GM12801 (cell line): ENCODE results near the gene ATXN1.

Source experiments
- TF ChIP-seq, protein P1 (sequence below): IDR thresholded peaks from one replicate; pipeline ENCODE4 v1.5.1; 2011; ENCODE audit warnings: control low read depth; ENCODE audit not compliant: insufficient read length; ENCODE audit errors: extremely low read depth

The ATXN1 gene

DNA sequence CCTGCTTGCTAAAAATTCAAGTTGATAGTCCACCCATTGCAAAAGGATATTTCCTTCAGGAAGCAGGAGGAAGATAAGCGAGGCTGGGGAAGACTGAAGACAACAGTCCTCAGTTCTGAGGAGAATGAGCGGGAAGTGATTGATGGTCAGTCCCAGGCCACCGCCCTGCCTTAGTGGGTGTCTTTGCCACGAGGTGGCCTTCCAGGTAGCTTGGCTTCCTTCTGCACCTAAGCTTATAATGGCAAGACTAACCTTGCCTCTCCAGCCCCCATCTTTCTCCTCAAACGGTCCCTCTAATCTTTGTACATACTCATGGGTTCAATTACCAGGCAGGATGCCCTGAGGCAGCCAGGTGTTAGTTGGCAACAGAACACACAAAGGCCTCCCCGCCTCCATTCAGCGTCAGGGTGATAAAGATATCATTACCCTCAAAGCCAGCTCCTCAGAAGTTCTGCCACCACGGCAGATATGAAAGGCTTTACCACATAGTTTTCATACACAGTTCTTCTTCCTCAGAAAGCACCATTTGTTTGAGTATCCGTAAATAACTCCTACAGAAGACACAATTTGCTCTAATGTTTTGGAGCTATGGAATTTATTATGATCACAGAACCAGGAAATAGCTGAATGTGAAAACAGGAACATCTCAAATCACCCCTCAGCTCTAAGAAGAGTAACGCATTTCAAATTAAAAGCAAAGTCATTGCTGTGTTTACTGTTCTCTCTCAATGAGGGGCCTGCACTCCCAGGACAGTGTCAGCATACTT lies 249.4 kb downstream of the ATXN1 start:
- TF ChIP-seq, protein P1, sequence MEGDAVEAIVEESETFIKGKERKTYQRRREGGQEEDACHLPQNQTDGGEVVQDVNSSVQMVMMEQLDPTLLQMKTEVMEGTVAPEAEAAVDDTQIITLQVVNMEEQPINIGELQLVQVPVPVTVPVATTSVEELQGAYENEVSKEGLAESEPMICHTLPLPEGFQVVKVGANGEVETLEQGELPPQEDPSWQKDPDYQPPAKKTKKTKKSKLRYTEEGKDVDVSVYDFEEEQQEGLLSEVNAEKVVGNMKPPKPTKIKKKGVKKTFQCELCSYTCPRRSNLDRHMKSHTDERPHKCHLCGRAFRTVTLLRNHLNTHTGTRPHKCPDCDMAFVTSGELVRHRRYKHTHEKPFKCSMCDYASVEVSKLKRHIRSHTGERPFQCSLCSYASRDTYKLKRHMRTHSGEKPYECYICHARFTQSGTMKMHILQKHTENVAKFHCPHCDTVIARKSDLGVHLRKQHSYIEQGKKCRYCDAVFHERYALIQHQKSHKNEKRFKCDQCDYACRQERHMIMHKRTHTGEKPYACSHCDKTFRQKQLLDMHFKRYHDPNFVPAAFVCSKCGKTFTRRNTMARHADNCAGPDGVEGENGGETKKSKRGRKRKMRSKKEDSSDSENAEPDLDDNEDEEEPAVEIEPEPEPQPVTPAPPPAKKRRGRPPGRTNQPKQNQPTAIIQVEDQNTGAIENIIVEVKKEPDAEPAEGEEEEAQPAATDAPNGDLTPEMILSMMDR = no peak

DNA sequence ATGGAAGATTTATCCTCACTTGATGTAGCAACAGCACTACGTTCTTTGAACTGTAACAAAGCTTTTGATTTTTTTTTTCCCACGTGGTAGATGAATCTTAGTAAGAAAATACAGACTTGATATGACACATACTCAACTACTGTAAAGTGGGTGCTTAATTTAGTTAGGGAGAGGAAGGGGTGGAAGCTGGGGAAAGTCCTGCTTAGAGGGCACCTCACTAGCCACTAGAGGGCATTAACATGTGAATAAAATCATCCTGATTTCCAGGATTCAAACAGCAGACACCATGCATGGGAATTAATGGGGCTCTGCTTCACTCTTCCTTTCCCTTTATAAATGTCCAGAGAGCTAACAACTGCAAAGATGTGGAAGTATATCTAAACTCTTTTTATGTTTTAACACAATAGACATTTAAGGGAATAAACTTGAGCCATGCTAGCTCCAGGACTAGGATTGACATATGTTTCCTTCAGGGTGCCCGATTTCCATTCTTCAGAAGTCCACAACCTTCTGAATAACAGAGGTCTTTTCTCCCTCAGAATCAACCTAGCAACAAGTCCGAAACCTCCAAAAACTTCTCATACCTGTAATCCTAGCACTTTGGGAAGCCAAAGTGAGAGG lies 250.1 kb downstream of the ATXN1 start:
- TF ChIP-seq, protein P1 = no peak

DNA sequence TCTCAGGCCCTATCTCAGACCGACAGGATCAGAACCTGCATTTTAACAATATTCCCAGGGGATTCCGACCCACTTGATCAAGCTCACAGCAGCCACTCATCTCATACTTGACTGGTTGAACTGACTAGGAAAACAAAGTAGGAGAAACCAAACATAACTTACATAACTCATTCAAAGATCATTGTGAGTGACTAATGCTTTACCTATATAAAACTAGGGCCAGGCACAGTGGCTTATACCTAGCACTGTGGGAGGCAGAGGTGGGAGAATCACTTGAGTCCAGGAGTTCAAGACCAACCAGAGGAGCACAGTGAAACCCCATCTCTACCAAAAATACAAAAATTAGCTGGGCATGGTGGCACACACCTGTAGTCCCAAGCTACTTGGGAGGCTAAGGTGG lies 251.0 kb downstream of the ATXN1 start:
- TF ChIP-seq, protein P1 = no peak

DNA sequence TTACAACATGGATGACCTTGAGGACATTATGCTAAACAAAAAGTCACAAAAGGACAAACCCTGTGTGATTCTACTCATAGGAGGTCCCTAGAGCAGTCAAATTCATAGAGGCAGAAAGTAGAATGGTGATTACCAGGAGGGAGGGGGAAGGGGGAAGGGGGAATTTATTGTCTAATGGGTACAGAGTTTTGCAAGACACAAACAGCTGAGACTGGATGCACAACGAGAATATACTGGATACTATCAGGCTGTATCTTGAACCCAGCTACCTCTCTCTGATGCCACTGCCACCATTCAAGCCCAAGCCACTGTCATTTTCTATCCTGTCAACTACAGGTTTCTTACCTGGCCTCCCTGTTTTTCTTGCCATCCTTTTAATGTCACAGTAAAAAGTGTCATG lies 252.3 kb downstream of the ATXN1 start:
- TF ChIP-seq, protein P1 = no peak

DNA sequence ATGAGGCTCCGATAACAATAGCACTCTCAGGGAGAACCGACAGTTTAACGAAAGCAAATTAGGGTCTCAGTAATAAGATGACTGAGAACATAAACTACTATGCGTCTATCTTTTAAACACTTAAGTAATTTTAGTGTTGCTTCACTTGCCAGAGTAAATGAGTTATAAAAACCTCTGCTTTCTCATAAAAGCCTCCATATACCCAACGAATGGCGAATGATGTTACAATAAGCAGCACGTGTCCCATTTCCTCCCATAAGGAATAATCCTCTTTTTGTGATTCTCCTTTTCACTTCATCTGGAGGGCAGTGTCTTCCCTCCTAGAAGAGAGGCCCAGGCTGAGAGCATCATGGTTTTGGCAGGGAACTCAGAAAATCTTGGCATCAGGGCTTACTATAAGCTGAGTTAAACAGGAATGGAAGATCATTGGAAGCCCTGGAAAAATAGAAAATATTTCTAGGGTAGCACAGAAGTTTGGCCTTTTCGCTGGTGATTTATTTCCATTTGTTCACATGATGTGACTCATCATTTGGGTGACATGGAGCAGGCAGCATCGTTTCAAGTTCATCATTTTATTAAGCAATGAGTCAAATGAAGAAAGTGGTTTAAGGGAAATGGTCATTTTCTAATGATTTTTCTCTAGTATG lies 255.4 kb downstream of the ATXN1 start:
- TF ChIP-seq, protein P1 = no peak

DNA sequence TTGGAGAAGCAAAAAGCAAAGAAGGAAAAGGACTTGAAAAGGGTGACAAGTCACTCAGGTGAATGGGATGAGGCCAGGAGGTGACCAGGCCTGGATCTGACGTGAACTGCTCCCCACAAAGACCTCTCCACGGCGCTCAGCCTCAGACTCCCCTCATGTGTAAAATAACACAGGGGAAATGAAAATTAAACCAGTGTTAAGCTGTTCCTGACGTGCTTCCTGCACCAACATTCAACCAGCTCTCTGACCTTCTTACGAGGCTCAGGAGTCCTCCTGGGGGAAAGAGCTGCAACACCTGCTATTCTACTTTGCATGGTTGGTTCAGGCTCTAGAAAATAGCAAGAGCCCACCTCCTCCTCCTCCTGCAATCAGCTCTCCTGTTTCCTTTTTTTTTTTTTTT lies 256.7 kb downstream of the ATXN1 start:
- TF ChIP-seq, protein P1 = no peak

DNA sequence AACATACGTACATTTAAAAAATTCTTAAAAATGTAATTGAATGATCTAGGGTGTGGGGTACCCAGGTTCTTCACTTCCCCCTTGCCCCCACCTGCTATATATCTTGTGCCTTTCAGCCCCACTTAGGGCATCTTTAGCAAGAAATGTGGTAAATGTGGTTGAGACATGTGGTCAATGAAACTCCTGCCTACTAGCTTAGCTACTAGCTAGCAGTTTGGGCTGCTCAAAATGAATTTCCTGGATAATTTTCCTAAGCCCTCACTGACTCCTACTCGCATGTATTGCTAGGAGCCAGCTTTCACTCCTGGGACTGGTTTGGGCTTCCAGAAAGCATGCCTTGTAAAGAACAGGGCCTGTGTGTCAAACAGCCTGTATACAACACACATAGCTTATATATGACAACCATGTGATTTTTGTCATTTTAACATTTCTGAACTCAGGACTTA lies 257.3 kb downstream of the ATXN1 start:
- TF ChIP-seq, protein P1 = no peak
